ENCODE measurements around the gene PTPRM. TPM values are rescaled to one million over a fixed set of nuclear protein-coding genes. Genes with fewer than 3 reads are reported as not detected.

The PTPRM gene
- total and polyA plus RNA-seq, 2 of the 4 experiments (the other 2 are of a cell fraction) = 28.3 to 51.2 TPM

- intact Hi-C loops (cut with micrococcal nuclease) = no loop called here
- Histone ChIP-seq H3K56ac (ENCODE audit: extremely low read depth, insufficient read depth, low read length) (no peak overlapping the region), H3K27me3 (ENCODE audit: control insufficient read depth, insufficient read depth, low read length) (no peaks in the 10 kb centered on the region), H4K91ac (ENCODE audit: insufficient read depth, low read depth, low read length) (no peak overlapping the region), H3K4me1 (ENCODE audit: control insufficient read depth, insufficient read depth, low read length) (peaks cover 10% of the 10 kb centered on the region), H4K5ac (ENCODE audit: low read depth, low read length) (no peak overlapping the region), H3K4ac (ENCODE audit: low read depth, low read length) (no peak overlapping the region), H3K79me1 (ENCODE audit: low read depth in 1 of 2, low read length in 2 of 2) (0 out of 4 replicates have a peak, but pooled peaks cover 0 to 6% of the 10 kb centered on the region in 2 experiments), H3K18ac (ENCODE audit: low read depth, low read length) (no peak overlapping the region), H2BK15ac (ENCODE audit: low read depth, low read length) (no peak overlapping the region), H2AK9ac (replicated peaks; ENCODE audit: low read depth, low read length, poor library complexity) (no peak overlapping the region), H3K23ac (ENCODE audit: low read depth, low read length) (no peak overlapping the region), H2AFZ (replicated peaks; ENCODE audit: low read length, poor library complexity) (no peak overlapping the region), H2AK5ac (ENCODE audit: low read depth, low read length) (no peak overlapping the region), H3K9me3 (ENCODE audit: control insufficient read depth, insufficient read depth, low read length) (no peaks in the 10 kb centered on the region), H3K36me3 (ENCODE audit: control insufficient read depth, insufficient read depth, low read length) (no peaks in the 10 kb centered on the region), H2BK20ac (ENCODE audit: low read depth, low read length) (no peak overlapping the region), H3K4me2 (ENCODE audit: low read depth, low read length) (no peak overlapping the region), H3K27ac (ENCODE audit: insufficient read depth, low read length) (no peak overlapping the region), H3K9ac (ENCODE audit: low read depth, low read length) (no peak overlapping the region), H3K4me3 (ENCODE audit: insufficient read depth, low read depth, low read length) (no peak overlapping the region), H3K14ac (replicated peaks; ENCODE audit: low read depth, low read length) (no peak overlapping the region), H2BK5ac (ENCODE audit: low read depth, low read length, poor library complexity, severe bottlenecking) (no peak overlapping the region), H4K8ac (ENCODE audit: low read depth in 2 of 2, low read length in 2 of 2) (no peak overlapping the region), H4K20me1 (ENCODE audit: insufficient read depth, low read length) (peaks cover 5% of the 10 kb centered on the region; the same call in 1 of the 2 replicates), H2BK120ac (ENCODE audit: low read depth, low read length) (no peak overlapping the region), H3K9me1 (ENCODE audit: insufficient read depth, low read length) (peaks cover 5% of the 10 kb centered on the region; the same call in 1 of the 2 replicates)
- no CpG with 5 or more reads among the region's 1 CpG for WGBS, 2 experiments (ENCODE audit: extremely low coverage in 2 of 2, insufficient read length in 1 of 2)
- no TSS peak for BruUV-seq (replicated peaks)
- ChIA-PET POLR2A (ENCODE audit: unreplicated experiment) (no interaction called here), CTCF (no interaction called here)
- in situ Hi-C loops (cut with MboI; ENCODE audit: low sequenced_read_pairs) = no loop called here
- TF ChIP-seq MAZ (IDR thresholded peaks at IDR 0.05; ENCODE audit: borderline replicate concordance, low read depth, low read length) (no peak), MAFK (IDR thresholded peaks at IDR 0.05; ENCODE audit: low read depth, low read length) (no peak), CEBPB (IDR thresholded peaks at IDR 0.05; ENCODE audit: low read depth, low read length) (no peak), MXI1 (IDR thresholded peaks at IDR 0.05; ENCODE audit: borderline replicate concordance, low read depth, low read length) (no peak), CTCF (conservative IDR thresholded peaks at IDR 0.05; ENCODE audit: low read depth, low read length) (no peak), CHD1 (IDR thresholded peaks at IDR 0.05; ENCODE audit: low read depth, low read length) (no peak), NFE2L2 (IDR thresholded peaks at IDR 0.05; ENCODE audit: low read depth, low read length) (no peak), RAD21 (IDR thresholded peaks at IDR 0.05; ENCODE audit: low read length) (no peak), RFX5 (IDR thresholded peaks at IDR 0.05; ENCODE audit: low read depth, low read length) (no peak), POLR2A (IDR thresholded peaks at IDR 0.05; ENCODE audit: low read depth, low read length) (no peak), FOS (IDR thresholded peaks at IDR 0.05; ENCODE audit: low read depth, low read length) (no peak), RCOR1 (IDR thresholded peaks at IDR 0.05; ENCODE audit: insufficient replicate concordance, low read length) (no peak), SMC3 (IDR thresholded peaks at IDR 0.05; ENCODE audit: low read depth, low read length) (no peak), BHLHE40 (IDR thresholded peaks at IDR 0.05; ENCODE audit: low read depth, low read length) (no peak)
- TF ChIP-seq, protein P1, sequence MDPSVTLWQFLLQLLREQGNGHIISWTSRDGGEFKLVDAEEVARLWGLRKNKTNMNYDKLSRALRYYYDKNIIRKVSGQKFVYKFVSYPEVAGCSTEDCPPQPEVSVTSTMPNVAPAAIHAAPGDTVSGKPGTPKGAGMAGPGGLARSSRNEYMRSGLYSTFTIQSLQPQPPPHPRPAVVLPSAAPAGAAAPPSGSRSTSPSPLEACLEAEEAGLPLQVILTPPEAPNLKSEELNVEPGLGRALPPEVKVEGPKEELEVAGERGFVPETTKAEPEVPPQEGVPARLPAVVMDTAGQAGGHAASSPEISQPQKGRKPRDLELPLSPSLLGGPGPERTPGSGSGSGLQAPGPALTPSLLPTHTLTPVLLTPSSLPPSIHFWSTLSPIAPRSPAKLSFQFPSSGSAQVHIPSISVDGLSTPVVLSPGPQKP (IDR thresholded peaks at IDR 0.05; ENCODE audit: borderline replicate concordance, low read depth, low read length) = no peak
- TF ChIP-seq, protein P2, sequence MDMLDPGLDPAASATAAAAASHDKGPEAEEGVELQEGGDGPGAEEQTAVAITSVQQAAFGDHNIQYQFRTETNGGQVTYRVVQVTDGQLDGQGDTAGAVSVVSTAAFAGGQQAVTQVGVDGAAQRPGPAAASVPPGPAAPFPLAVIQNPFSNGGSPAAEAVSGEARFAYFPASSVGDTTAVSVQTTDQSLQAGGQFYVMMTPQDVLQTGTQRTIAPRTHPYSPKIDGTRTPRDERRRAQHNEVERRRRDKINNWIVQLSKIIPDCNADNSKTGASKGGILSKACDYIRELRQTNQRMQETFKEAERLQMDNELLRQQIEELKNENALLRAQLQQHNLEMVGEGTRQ (IDR thresholded peaks at IDR 0.05; ENCODE audit: low read depth, low read length) = no peak
- no peak for DNase-seq
- no peak for ATAC-seq (ENCODE audit: low read depth)
- dilution Hi-C loops (cut with HindIII; ENCODE audit: low sequenced_read_pairs, unreplicated experiment) = no loop called here
These were observed 290.4 kb downstream of the PTPRM start for GRCh38 chr18:7857562-7857961.
